Measurements from ENCODE around the gene OCSTAMP.

GRCh38 chr20:46520976-46521579 lies 29.4 kb downstream of the OCSTAMP start:
- TF ChIP-seq EP300 (IDR thresholded peaks at IDR 0.05) (no peak), POLR2AphosphoS5 (IDR thresholded peaks at IDR 0.05) (no peak), POLR2A (IDR thresholded peaks at IDR 0.05) (no peak)
